LNCaP clone FGC (cell line): Measurements from ENCODE around the gene COCH.

Experiments
- DNase-seq: peaks from one replicate; pipeline ENCODE4 v3.0.0-alpha.2; 2011; ENCODE audit warnings: low read depth
- H3K4me3 ChIP-seq: 2 replicates; pipeline ENCODE4 v1.5.1; 2011; ENCODE audit warnings: mild to moderate bottlenecking, low read depth, low read length, control low read depth
- CTCF ChIP-seq: IDR thresholded peaks from 2 replicates; pipeline ENCODE4 v1.5.1; 2012; ENCODE audit warnings: mild to moderate bottlenecking; ENCODE audit not compliant: control insufficient read depth, insufficient read depth; ENCODE audit errors: extremely low read depth

Gene COCH

DNA sequence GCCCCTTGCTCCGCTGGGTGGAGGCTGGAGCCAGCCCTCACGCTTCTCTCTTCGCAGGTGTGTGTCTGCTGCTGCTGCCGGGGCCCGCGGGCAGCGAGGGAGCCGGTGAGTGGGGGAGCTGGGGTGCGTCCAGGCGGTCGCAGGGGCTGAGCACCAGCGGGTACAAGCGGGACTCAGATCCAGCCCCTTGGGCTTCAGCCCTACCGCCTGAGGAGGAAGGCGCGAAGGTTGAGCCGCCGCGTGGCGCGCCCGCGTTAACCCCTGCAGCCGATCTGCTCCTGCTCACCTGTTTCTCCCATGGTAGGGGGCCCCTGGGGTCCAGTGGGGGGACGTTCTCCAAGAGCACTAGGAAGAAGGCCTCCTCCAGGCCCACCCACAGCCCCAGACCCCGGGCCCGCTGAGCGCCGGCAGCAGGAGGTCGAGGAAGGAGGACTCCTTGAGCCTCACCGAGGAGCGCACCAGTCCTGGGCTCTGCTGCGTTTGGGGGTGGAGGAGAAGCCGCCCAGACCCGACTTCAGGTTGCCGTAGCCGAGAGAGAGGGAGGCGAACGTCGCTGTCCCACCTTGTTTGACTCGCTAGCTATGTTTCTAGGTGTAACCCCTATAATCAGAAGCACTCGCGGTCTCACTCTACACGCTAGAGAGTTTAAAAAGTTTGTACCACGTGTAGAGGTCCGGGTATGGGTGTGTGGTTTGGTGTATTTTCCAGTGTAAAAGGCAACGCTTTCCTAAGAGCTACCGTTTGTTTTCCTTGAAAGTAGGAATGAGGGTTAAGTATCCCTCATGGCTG is 834 bp downstream of the COCH start:
- TF ChIP-seq CTCF = no peak
- H3K4me3 ChIP-seq = no peak overlapping the region
- DNase-seq = no peak

GRCh38 chr14:30875788-30876053 is 1.4 kb downstream of the COCH start:
- H3K4me3 ChIP-seq = no peak overlapping the region
- no peak for DNase-seq
- TF ChIP-seq CTCF = no peak

DNA sequence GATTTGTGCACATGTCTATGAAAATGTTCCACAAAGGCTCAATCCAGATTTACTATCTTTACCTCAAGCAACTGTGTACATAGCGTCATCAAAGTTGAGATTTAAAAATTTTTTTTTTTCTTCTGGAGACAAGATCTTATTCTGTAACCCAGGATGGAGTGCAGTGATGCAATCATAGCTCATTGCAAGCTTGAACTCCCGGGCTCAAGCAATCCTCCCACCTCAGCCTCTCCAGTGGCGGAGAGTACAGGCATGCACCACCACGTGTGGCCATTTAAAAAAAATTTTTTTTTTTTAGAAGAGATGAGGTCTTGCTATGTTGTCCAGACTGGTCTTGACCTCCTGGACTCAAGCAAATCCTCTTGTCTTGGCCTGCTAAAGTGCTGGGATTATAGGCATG is 2.3 kb downstream of the COCH start:
- no peak overlapping the region for H3K4me3 ChIP-seq
- no peak for DNase-seq
- no peak for TF ChIP-seq CTCF

- no peak overlapping the region for H3K4me3 ChIP-seq
- DNase-seq = no peak
- no peak for TF ChIP-seq CTCF
These were observed 8.1 kb downstream of the COCH start for GRCh38 chr14:30882431-30882830.

DNA sequence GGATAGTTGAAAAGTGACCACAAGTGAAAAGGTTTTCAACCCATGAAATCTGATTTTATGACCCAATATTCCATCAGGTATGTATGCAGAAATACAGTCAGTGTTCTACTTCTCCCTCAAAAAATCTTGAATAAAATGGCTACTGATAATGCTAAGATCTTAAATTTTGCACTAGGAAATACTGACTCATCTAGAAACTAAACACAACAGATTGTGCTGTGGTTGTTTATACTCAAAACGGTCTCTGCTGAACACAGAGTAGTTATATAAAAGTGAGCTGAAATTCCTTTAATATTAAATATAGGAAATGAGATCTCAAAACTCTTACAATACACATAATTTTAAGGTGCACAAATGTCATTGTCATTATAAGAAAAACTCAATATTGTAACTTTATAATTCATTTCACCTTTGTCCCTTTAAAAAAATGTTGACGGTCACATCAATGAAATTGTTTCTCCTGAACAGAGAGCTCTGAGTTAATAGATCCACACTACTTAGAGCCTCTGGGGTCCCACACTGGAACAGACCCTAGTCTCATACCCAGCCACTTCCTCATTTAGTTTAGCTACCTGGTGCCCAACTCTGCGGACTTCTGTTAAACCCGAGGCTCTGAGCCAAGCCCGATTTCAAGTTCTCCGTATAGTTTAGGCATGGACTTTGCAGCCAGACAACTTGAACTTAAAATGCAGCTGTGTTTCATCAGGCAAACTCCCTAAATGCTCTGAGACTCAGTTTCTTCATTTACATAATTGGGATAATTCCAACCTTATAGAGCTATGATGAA is 9.3 kb downstream of the COCH start:
- DNase-seq = no peak
- H3K4me3 ChIP-seq = no peak overlapping the region
- TF ChIP-seq CTCF = no peak

GRCh38 chr14:30884901-30885300 is 10.5 kb downstream of the COCH start:
- no peak for TF ChIP-seq CTCF
- no peak overlapping the region for H3K4me3 ChIP-seq
- DNase-seq = no peak
